Mesenteric fat pad (tissue), 1 donor: ENCODE results near the gene MALAT1. TPM values are rescaled to one million over a fixed set of nuclear protein-coding genes. Genes with fewer than 3 reads are reported as not detected.
A peak's percentile ranks its signal among the peaks of the same experiment; 100 is the strongest.

Experiments used
- DNase-seq: peaks from one replicate; pipeline ENCODE4 v3.0.0-alpha.2; 2020; ENCODE audit warnings: low spot score
- total RNA-seq: library from RNA; stranded (reverse); fragmentation: NEBNext Ultra II Directional; extraction: Animal tissue kit (Norgen Biotek cat#: 25700); gene quantifications from one replicate; pipeline ENCODE4 v1.2.1, GENCODE V29; 2021
- donor health status: DM: yes; HTN: yes; CAD: no.

The MALAT1 gene
- total RNA-seq, 1 donor from 2014 or later: 11,495 TPM

DNA sequence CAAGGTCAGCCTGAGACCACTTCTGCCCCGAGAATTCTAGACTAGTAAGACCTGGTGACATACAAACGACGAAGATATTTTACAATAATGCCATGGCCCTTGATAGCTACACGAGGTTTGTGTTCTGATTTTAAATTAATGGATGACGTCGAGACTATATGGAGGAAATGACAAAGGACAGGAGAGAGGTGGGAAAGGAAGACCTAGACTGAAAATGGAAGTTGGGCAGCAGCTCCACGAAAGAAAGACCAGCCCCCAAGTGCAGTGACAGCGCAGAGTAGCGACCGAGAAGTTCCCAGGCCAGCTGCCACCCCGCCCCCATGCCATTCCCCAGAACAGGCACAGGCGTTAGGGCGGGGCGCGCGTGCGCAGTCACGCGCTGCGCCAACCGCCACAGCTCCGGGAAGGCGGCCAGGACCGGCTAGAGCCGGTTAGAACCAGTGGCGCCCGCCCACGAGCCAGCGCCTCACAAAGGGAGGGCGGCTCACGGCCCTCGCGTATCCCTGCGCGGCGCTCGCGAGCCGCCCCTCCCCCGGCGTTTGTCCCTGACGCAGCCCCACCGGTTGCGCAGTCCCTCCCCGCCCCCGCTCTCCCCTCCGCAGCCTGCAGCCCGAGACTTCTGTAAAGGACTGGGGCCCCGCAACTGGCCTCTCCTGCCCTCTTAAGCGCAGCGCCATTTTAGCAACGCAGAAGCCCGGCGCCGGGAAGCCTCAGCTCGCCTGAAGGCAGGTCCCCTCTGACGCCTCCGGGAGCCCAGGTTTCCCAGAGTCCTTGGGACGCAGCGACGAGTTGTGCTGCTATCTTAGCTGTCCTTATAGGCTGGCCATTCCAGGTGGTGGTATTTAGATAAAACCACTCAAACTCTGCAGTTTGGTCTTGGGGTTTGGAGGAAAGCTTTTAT lies 1.5 kb upstream of the MALAT1 start:
- DNase-seq: peak; percentile 100

DNA sequence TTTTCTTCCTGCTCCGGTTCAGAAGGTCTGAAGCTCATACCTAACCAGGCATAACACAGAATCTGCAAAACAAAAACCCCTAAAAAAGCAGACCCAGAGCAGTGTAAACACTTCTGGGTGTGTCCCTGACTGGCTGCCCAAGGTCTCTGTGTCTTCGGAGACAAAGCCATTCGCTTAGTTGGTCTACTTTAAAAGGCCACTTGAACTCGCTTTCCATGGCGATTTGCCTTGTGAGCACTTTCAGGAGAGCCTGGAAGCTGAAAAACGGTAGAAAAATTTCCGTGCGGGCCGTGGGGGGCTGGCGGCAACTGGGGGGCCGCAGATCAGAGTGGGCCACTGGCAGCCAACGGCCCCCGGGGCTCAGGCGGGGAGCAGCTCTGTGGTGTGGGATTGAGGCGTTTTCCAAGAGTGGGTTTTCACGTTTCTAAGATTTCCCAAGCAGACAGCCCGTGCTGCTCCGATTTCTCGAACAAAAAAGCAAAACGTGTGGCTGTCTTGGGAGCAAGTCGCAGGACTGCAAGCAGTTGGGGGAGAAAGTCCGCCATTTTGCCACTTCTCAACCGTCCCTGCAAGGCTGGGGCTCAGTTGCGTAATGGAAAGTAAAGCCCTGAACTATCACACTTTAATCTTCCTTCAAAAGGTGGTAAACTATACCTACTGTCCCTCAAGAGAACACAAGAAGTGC lies 661 bp upstream of the MALAT1 start:
- peak; percentile 86 for DNase-seq

GRCh38 chr11:65498727-65498976 lies 193 bp upstream of the MALAT1 start:
- DNase-seq: no peak

DNA sequence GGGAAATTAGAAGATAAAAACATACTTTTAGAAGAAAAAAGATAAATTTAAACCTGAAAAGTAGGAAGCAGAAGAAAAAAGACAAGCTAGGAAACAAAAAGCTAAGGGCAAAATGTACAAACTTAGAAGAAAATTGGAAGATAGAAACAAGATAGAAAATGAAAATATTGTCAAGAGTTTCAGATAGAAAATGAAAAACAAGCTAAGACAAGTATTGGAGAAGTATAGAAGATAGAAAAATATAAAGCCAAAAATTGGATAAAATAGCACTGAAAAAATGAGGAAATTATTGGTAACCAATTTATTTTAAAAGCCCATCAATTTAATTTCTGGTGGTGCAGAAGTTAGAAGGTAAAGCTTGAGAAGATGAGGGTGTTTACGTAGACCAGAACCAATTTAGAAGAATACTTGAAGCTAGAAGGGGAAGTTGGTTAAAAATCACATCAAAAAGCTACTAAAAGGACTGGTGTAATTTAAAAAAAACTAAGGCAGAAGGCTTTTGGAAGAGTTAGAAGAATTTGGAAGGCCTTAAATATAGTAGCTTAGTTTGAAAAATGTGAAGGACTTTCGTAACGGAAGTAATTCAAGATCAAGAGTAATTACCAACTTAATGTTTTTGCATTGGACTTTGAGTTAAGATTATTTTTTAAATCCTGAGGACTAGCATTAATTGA lies 1.0 kb downstream of the MALAT1 start:
- no peak for DNase-seq

GRCh38 chr11:65500387-65501185 lies 1.7 kb downstream of the MALAT1 start:
- peak; percentile 76 for DNase-seq

- no peak for DNase-seq
These were observed 2.3 kb downstream of the MALAT1 start for GRCh38 chr11:65501186-65501471.

DNA sequence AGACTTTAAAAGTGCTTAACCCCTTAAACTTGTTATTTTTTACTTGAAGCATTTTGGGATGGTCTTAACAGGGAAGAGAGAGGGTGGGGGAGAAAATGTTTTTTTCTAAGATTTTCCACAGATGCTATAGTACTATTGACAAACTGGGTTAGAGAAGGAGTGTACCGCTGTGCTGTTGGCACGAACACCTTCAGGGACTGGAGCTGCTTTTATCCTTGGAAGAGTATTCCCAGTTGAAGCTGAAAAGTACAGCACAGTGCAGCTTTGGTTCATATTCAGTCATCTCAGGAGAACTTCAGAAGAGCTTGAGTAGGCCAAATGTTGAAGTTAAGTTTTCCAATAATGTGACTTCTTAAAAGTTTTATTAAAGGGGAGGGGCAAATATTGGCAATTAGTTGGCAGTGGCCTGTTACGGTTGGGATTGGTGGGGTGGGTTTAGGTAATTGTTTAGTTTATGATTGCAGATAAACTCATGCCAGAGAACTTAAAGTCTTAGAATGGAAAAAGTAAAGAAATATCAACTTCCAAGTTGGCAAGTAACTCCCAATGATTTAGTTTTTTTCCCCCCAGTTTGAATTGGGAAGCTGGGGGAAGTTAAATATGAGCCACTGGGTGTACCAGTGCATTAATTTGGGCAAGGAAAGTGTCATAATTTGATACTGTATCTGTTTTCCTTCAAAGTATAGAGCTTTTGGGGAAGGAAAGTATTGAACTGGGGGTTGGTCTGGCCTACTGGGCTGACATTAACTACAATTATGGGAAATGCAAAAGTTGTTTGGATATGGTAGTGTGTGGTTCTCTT lies 2.8 kb downstream of the MALAT1 start:
- DNase-seq: no peak

DNA sequence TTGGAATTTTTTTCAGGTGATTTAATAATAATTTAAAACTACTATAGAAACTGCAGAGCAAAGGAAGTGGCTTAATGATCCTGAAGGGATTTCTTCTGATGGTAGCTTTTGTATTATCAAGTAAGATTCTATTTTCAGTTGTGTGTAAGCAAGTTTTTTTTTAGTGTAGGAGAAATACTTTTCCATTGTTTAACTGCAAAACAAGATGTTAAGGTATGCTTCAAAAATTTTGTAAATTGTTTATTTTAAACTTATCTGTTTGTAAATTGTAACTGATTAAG lies 3.4 kb downstream of the MALAT1 start:
- DNase-seq: no peak

DNA sequence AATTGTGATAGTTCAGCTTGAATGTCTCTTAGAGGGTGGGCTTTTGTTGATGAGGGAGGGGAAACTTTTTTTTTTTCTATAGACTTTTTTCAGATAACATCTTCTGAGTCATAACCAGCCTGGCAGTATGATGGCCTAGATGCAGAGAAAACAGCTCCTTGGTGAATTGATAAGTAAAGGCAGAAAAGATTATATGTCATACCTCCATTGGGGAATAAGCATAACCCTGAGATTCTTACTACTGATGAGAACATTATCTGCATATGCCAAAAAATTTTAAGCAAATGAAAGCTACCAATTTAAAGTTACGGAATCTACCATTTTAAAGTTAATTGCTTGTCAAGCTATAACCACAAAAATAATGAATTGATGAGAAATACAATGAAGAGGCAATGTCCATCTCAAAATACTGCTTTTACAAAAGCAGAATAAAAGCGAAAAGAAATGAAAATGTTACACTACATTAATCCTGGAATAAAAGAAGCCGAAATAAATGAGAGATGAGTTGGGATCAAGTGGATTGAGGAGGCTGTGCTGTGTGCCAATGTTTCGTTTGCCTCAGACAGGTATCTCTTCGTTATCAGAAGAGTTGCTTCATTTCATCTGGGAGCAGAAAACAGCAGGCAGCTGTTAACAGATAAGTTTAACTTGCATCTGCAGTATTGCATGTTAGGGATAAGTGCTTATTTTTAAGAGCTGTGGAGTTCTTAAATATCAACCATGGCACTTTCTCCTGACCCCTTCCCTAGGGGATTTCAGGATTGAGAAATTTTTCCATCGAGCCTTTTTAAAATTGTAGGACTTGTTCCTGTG lies 3.9 kb downstream of the MALAT1 start:
- no peak for DNase-seq

GRCh38 chr11:65503368-65503948 lies 4.6 kb downstream of the MALAT1 start:
- DNase-seq: no peak

- DNase-seq: no peak
These were observed 5.3 kb downstream of the MALAT1 start for GRCh38 chr11:65503949-65504673.

DNA sequence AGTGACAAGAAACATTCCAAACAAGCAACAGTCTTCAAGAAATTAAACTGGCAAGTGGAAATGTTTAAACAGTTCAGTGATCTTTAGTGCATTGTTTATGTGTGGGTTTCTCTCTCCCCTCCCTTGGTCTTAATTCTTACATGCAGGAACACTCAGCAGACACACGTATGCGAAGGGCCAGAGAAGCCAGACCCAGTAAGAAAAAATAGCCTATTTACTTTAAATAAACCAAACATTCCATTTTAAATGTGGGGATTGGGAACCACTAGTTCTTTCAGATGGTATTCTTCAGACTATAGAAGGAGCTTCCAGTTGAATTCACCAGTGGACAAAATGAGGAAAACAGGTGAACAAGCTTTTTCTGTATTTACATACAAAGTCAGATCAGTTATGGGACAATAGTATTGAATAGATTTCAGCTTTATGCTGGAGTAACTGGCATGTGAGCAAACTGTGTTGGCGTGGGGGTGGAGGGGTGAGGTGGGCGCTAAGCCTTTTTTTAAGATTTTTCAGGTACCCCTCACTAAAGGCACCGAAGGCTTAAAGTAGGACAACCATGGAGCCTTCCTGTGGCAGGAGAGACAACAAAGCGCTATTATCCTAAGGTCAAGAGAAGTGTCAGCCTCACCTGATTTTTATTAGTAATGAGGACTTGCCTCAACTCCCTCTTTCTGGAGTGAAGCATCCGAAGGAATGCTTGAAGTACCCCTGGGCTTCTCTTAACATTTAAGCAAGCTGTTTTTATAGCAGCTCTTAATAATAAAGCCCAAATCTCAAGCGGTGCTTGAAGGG lies 6.0 kb downstream of the MALAT1 start:
- DNase-seq: no peak

DNA sequence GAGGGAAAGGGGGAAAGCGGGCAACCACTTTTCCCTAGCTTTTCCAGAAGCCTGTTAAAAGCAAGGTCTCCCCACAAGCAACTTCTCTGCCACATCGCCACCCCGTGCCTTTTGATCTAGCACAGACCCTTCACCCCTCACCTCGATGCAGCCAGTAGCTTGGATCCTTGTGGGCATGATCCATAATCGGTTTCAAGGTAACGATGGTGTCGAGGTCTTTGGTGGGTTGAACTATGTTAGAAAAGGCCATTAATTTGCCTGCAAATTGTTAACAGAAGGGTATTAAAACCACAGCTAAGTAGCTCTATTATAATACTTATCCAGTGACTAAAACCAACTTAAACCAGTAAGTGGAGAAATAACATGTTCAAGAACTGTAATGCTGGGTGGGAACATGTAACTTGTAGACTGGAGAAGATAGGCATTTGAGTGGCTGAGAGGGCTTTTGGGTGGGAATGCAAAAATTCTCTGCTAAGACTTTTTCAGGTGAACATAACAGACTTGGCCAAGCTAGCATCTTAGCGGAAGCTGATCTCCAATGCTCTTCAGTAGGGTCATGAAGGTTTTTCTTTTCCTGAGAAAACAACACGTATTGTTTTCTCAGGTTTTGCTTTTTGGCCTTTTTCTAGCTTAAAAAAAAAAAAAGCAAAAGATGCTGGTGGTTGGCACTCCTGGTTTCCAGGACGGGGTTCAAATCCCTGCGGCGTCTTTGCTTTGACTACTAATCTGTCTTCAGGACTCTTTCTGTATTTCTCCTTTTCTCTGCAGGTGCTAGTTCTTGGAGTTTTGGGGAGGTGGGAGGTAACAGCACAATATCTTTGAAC lies 6.8 kb downstream of the MALAT1 start:
- peak; percentile 51 for DNase-seq

DNA sequence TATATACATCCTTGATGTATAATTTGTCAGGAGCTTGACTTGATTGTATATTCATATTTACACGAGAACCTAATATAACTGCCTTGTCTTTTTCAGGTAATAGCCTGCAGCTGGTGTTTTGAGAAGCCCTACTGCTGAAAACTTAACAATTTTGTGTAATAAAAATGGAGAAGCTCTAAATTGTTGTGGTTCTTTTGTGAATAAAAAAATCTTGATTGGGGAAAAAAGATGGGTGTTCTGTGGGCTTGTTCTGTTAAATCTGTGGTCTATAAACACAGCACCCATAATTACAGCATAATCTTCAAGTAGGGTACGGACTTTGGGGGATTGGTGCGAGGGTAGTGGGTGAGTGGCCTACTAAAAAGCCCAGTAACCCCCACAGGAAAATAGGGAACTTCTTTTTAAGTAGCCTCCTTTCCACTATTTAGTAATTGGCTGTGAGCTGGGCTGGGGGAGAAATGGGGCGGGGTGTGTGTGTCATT lies 7.5 kb downstream of the MALAT1 start:
- DNase-seq: no peak

DNA sequence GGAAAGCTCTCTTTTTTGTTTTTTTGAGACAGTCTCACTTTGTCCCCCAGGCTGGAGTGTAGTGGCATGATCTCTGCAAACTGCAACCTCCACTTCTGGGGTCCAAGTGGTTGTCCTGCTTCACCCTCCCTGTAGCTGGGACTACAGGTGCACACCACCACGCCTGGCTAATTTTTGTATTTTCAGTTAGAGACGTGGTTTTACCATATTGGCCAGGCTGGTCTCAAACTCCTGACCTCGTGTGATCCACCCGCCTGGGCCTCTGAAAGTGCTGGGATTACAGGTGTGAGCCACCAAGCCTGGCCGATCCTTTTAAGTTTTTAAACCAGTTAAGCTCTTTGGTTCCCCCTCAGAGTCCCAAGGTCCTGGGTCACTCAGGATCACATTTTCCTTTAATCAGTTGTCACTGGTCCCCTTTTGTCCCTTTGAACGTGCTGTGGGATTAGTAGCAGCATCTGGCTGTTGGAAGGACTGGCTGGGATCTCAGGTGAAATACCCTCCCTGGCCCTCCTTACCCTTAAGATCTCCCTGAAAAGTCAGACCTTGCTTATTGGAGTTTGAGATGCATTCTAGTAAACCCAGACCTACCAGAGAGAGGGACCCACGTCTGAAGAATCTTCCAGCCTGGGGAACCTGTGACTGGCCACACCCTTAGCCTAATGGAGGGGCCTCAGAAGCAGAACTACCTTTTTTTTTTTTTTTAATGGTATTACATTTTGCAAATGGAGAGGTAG lies 8.1 kb downstream of the MALAT1 start:
- peak; percentile 89 for DNase-seq

- DNase-seq: peak; percentile 47
These were observed 13.5 kb downstream of the MALAT1 start for GRCh38 chr11:65512311-65512710.
